HepG2 (cell line): ENCODE results near the gene CAPN3.

Experiments used
- ERF ChIP-seq: IDR thresholded peaks from 2 replicates; pipeline ENCODE4 v1.6.1; 2018; ENCODE audit warnings: missing biosample characterization, missing genetic modification reagents
- ZNF569 ChIP-seq: sonication (generic); formaldehyde crosslinking; IDR thresholded peaks from 2 replicates; pipeline ENCODE4 v1.5.0; 2020; ENCODE audit warnings: mild to moderate bottlenecking, missing genetic modification reagents, moderate library complexity, borderline replicate concordance

DNA sequence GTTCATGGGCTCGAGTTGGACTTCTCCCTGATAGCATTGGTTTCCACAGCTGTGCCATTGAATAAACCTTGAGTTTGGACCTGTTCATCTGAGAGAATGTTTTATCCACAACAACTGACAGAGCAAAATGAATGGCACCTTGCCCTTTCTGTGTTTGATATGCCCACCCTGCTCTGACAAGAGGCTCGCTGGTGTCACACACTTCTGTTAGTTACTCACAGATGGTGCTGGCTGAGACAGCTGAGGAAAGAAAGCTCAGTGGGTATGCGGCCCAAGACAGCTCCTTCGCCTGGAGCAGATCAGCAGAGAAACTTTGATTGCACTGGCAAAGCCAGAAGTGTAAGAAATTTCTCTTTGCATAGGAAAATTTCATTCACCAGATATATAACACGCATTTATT, 2.5 kb upstream of the CAPN3 start:
- TF ChIP-seq ZNF569 (CRISPR knock-in tag): no peak
- TF ChIP-seq ERF (CRISPR knock-in tag): no peak
